WTC11 (cell line): ENCODE results near the gene RPS6KA2. TPM values are rescaled to one million over a fixed set of nuclear protein-coding genes. Genes with fewer than 3 reads are reported as not detected.

Experiments
- ATAC-seq: fragments of 200-7000 bp; cut with Tn5 transposase; 2 replicates; pipeline ENCODE4 v1.10.0; 2021; ENCODE audit warnings: mild to moderate bottlenecking, moderate library complexity
- CTCF ChIA-PET: fragments of 300-600 bp; sonication (Branson Sonifier 250); formaldehyde crosslinking; loops from one replicate; lab custom pipeline; 2021; ENCODE audit warnings: antibody characterized with exemption; lab: Charles Lee
- POLR2A ChIA-PET: fragments of 350-600 bp; sonication (Branson Sonifier 250); formaldehyde crosslinking; loops from one replicate; lab custom pipeline; 2021; ENCODE audit warnings: antibody characterized with exemption; lab: Charles Lee
- DNase-seq: peaks from one replicate; pipeline ENCODE4 v3.0.0; 2021; ENCODE audit warnings: low spot score
- H3K27ac Mint-ChIP-seq: 2 replicates; pipeline ENCODE4 v1.8.0; 2021; ENCODE audit warnings: mixed read lengths
- H3K27me3 Mint-ChIP-seq: 2 replicates; pipeline ENCODE4 v1.8.0; 2021; ENCODE audit warnings: low read depth, mild to moderate bottlenecking, moderate library complexity, mixed read lengths
- H3K36me3 Mint-ChIP-seq: 2 replicates; pipeline ENCODE4 v1.8.0; 2021; ENCODE audit warnings: mixed read lengths
- H3K4me1 Mint-ChIP-seq: 2 replicates; pipeline ENCODE4 v1.8.0; 2022; ENCODE audit warnings: mixed read lengths
- H3K4me3 Mint-ChIP-seq: 2 replicates; pipeline ENCODE4 v1.8.0; 2021; ENCODE audit warnings: mild to moderate bottlenecking, moderate library complexity, mixed read lengths
- H3K9me3 Mint-ChIP-seq: 2 replicates; pipeline ENCODE4 v1.8.0; 2021; ENCODE audit warnings: mixed read lengths
- CDX4 ChIP-seq: fragments of 250-450 bp; sonication (Bioruptor Pico); IDR thresholded peaks from 2 replicates; pipeline ENCODE4 v1.9.0; 2021; ENCODE audit warnings: moderate library complexity, mild to moderate bottlenecking, inconsistent platforms, borderline replicate concordance
- CREM ChIP-seq: sonication (generic); formaldehyde crosslinking; IDR thresholded peaks from 2 replicates; pipeline ENCODE4 v1.8.1; 2022; ENCODE audit warnings: mild to moderate bottlenecking, missing genetic modification reagents, moderate library complexity
- ERG ChIP-seq: fragments of 250-450 bp; sonication (Bioruptor Pico); IDR thresholded peaks from 2 replicates; pipeline ENCODE4 v1.8.0; 2021; ENCODE audit warnings: mild to moderate bottlenecking
- ESRRA ChIP-seq: sonication (generic); formaldehyde crosslinking; IDR thresholded peaks from 2 replicates; pipeline ENCODE4 v1.8.1; 2022; ENCODE audit warnings: mild to moderate bottlenecking, missing genetic modification reagents, borderline replicate concordance
- MYBL2 ChIP-seq: sonication (generic); formaldehyde crosslinking; IDR thresholded peaks from 2 replicates; pipeline ENCODE4 v1.8.1; 2023; ENCODE audit warnings: mild to moderate bottlenecking, moderate library complexity, missing genetic modification reagents
- NFYB ChIP-seq: sonication (generic); formaldehyde crosslinking; conservative IDR thresholded peaks from 2 replicates; pipeline ENCODE4 v1.8.0; 2022; ENCODE audit warnings: low read depth, missing genetic modification reagents
- NR2C2 ChIP-seq: sonication (generic); formaldehyde crosslinking; IDR thresholded peaks from 2 replicates; pipeline ENCODE4 v1.8.0; 2022; ENCODE audit warnings: mild to moderate bottlenecking, missing genetic modification reagents
- PRRX2 ChIP-seq: fragments of 250-450 bp; sonication (Bioruptor Pico); IDR thresholded peaks from 2 replicates; pipeline ENCODE4 v1.8.0; 2021; ENCODE audit warnings: mild to moderate bottlenecking
- SMAD3 ChIP-seq: sonication (generic); formaldehyde crosslinking; IDR thresholded peaks from 2 replicates; pipeline ENCODE4 v1.8.0; 2022; ENCODE audit warnings: missing genetic modification reagents, mild to moderate bottlenecking, borderline replicate concordance
- ZNF121 ChIP-seq: sonication (generic); formaldehyde crosslinking; IDR thresholded peaks from 2 replicates; pipeline ENCODE4 v1.8.0; 2023; ENCODE audit warnings: missing genetic modification reagents
- ZNF219 ChIP-seq: sonication (generic); formaldehyde crosslinking; IDR thresholded peaks from 2 replicates; pipeline ENCODE4 v1.8.0; 2023; ENCODE audit warnings: missing genetic modification reagents, mild to moderate bottlenecking, borderline replicate concordance
- ZNF232 ChIP-seq: sonication (generic); formaldehyde crosslinking; IDR thresholded peaks from 2 replicates; pipeline ENCODE4 v1.8.0; 2022; ENCODE audit warnings: mild to moderate bottlenecking, missing genetic modification reagents
- ZNF281 ChIP-seq: sonication (generic); formaldehyde crosslinking; IDR thresholded peaks from 2 replicates; pipeline ENCODE4 v1.8.0; 2023; ENCODE audit warnings: mild to moderate bottlenecking, missing genetic modification reagents
- ZNF396 ChIP-seq: fragments of 250-450 bp; sonication (Bioruptor Pico); IDR thresholded peaks from 2 replicates; pipeline ENCODE4 v1.8.0; 2021; ENCODE audit warnings: mild to moderate bottlenecking, moderate library complexity, borderline replicate concordance
- ZNF423 ChIP-seq: fragments of 250-450 bp; sonication (Bioruptor Pico); IDR thresholded peaks from 2 replicates; pipeline ENCODE4 v2.1.2; 2022; ENCODE audit warnings: mild to moderate bottlenecking, moderate library complexity
- ZNF671 ChIP-seq: fragments of 250-450 bp; sonication (Bioruptor Pico); IDR thresholded peaks from 2 replicates; pipeline ENCODE4 v1.8.0; 2021; ENCODE audit warnings: mild to moderate bottlenecking
- total RNA-seq: library from RNA; stranded (reverse); gene quantifications from 3 replicates; pipeline ENCODE4 v1.2.3, GENCODE V29; 2021
- TF ChIP-seq, protein P1 (sequence below): fragments of 250-450 bp; sonication (Bioruptor Pico); IDR thresholded peaks from 2 replicates; pipeline ENCODE4 v1.9.0; 2021; ENCODE audit warnings: mild to moderate bottlenecking
- TF ChIP-seq, protein P2 (sequence below): sonication (generic); formaldehyde crosslinking; conservative IDR thresholded peaks from 2 replicates; pipeline ENCODE4 v1.8.1; 2022; ENCODE audit warnings: mild to moderate bottlenecking, missing genetic modification reagents
- TF ChIP-seq, protein P3 (sequence below): sonication (generic); formaldehyde crosslinking; IDR thresholded peaks from 2 replicates; pipeline ENCODE4 v1.8.1; 2023; ENCODE audit warnings: mild to moderate bottlenecking, moderate library complexity, missing genetic modification reagents
- TF ChIP-seq, protein P4 (sequence below): fragments of 250-450 bp; sonication (Bioruptor Pico); IDR thresholded peaks from 2 replicates; pipeline ENCODE4 v2.1.2; 2022; ENCODE audit warnings: mild to moderate bottlenecking, moderate library complexity

The RPS6KA2 gene
- total RNA-seq, 1 experiment from 2014 or later: 24.2 TPM

GRCh38 chr6:166588691-166589336 lies 38.2 kb downstream of the RPS6KA2 start:
- no peaks in the 10 kb centered on the region for H3K9me3 Mint-ChIP-seq
- H3K27me3 Mint-ChIP-seq: no peaks in the 10 kb centered on the region
- ChIA-PET POLR2A (interaction anchor here (0.7 to 1.2 kb wide), 2 partner anchors 16 to 34 kb away, joined by 3 to 4 read pairs; no protein-coding TSS in a partner anchor), CTCF (no interaction called here)
- peak overlapping the region; percentile 76 for H3K27ac Mint-ChIP-seq
- H3K36me3 Mint-ChIP-seq: no peaks in the 10 kb centered on the region
- TF ChIP-seq NR2C2: no peak
- TF ChIP-seq ZNF423 (CRISPR knock-in tag): no peak
- no peak for TF ChIP-seq ERG (CRISPR knock-in tag)
- no peak for TF ChIP-seq ZNF396 (CRISPR knock-in tag)
- TF ChIP-seq CREM (CRISPR knock-in tag): no peak
- TF ChIP-seq MYBL2 (CRISPR knock-in tag): no peak
- TF ChIP-seq NFYB (CRISPR knock-in tag): peak; percentile 47
- no peak for TF ChIP-seq ZNF232 (CRISPR knock-in tag)
- H3K4me1 Mint-ChIP-seq: peaks cover 50% of the 10 kb centered on the region
- ATAC-seq (peak; percentile 38; the same call in 1 of the 2 replicates), DNase-seq (peak; percentile 35)
- H3K4me3 Mint-ChIP-seq: no peak overlapping the region

DNA sequence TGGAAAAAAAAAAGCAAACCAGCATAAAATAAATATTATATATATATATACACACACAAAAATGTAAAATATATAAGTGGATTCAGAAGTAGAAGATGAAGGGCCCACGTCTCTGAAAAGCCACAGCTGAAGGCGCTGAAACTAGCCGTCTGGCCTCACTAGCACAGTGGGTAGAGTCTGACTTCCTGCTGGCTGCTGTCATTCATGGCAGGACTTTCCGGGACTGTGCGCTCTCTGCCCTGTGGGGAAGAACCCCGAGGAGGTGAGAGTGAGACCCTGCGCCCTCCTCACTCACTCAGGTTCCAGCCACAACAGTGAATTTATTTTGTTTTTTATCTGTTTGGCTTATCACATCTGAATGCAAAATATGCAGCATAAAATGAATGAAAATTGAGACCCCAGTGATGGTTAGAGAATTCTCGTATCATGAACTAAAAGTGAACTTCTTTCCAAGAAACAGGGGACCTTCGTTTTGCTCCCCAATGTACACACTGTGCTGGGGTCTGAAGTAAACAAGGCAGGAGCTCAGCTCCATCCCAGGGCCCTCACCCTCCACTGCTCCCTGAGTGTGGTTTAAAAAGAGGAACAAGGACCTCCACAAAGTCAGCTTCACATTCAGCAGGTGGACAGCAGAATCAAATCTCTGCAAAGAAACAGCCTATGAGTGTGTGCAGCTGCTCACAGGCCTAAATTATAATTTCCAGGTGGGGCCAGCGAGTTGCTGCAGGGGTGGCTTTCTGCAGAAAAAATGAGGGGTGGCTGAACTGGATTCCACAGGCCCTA lies 39.2 kb downstream of the RPS6KA2 start:
- Mint-ChIP-seq H3K4me1 (peaks cover 58% of the 10 kb centered on the region), H3K27ac (no peak overlapping the region; the same call in 1 of the 2 replicates), H3K4me3 (no peak overlapping the region), H3K27me3 (no peaks in the 10 kb centered on the region), H3K9me3 (no peaks in the 10 kb centered on the region), H3K36me3 (no peaks in the 10 kb centered on the region)
- no peak for ATAC-seq
- CTCF ChIA-PET: no interaction called here
- POLR2A ChIA-PET: interaction anchor here (1.2 kb wide), 1 partner anchor 15 kb away, joined by 4 read pairs; no protein-coding TSS in a partner anchor
- DNase-seq: no peak
- TF ChIP-seq, protein P1, sequence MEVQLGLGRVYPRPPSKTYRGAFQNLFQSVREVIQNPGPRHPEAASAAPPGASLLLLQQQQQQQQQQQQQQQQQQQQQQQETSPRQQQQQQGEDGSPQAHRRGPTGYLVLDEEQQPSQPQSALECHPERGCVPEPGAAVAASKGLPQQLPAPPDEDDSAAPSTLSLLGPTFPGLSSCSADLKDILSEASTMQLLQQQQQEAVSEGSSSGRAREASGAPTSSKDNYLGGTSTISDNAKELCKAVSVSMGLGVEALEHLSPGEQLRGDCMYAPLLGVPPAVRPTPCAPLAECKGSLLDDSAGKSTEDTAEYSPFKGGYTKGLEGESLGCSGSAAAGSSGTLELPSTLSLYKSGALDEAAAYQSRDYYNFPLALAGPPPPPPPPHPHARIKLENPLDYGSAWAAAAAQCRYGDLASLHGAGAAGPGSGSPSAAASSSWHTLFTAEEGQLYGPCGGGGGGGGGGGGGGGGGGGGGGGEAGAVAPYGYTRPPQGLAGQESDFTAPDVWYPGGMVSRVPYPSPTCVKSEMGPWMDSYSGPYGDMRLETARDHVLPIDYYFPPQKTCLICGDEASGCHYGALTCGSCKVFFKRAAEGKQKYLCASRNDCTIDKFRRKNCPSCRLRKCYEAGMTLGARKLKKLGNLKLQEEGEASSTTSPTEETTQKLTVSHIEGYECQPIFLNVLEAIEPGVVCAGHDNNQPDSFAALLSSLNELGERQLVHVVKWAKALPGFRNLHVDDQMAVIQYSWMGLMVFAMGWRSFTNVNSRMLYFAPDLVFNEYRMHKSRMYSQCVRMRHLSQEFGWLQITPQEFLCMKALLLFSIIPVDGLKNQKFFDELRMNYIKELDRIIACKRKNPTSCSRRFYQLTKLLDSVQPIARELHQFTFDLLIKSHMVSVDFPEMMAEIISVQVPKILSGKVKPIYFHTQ (CRISPR knock-in tag): no peak
- no peak for TF ChIP-seq ZNF219 (CRISPR knock-in tag)
- TF ChIP-seq ZNF121 (CRISPR knock-in tag): no peak
- no peak for TF ChIP-seq ZNF281 (CRISPR knock-in tag)
- no peak for TF ChIP-seq SMAD3 (CRISPR knock-in tag)
- no peak for TF ChIP-seq ZNF671
- TF ChIP-seq, protein P2, sequence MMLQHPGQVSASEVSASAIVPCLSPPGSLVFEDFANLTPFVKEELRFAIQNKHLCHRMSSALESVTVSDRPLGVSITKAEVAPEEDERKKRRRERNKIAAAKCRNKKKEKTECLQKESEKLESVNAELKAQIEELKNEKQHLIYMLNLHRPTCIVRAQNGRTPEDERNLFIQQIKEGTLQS (CRISPR knock-in tag): no peak
- no peak for TF ChIP-seq ESRRA (CRISPR knock-in tag)
- TF ChIP-seq PRRX2: no peak
- TF ChIP-seq, protein P3, sequence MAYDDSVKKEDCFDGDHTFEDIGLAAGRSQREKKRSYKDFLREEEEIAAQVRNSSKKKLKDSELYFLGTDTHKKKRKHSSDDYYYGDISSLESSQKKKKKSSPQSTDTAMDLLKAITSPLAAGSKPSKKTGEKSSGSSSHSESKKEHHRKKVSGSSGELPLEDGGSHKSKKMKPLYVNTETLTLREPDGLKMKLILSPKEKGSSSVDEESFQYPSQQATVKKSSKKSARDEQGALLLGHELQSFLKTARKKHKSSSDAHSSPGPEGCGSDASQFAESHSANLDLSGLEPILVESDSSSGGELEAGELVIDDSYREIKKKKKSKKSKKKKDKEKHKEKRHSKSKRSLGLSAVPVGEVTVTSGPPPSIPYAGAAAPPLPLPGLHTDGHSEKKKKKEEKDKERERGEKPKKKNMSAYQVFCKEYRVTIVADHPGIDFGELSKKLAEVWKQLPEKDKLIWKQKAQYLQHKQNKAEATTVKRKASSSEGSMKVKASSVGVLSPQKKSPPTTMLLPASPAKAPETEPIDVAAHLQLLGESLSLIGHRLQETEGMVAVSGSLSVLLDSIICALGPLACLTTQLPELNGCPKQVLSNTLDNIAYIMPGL (CRISPR knock-in tag): no peak
- TF ChIP-seq CDX4: no peak
- TF ChIP-seq, protein P4, sequence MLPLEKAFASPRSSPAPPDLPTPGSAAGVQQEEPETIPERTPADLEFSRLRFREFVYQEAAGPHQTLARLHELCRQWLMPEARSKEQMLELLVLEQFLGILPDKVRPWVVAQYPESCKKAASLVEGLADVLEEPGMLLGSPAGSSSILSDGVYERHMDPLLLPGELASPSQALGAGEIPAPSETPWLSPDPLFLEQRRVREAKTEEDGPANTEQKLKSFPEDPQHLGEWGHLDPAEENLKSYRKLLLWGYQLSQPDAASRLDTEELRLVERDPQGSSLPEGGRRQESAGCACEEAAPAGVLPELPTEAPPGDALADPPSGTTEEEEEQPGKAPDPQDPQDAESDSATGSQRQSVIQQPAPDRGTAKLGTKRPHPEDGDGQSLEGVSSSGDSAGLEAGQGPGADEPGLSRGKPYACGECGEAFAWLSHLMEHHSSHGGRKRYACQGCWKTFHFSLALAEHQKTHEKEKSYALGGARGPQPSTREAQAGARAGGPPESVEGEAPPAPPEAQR (CRISPR knock-in tag): no peak
